Measurements from ENCODE around the gene TRABD2A.

The TRABD2A gene

DNA sequence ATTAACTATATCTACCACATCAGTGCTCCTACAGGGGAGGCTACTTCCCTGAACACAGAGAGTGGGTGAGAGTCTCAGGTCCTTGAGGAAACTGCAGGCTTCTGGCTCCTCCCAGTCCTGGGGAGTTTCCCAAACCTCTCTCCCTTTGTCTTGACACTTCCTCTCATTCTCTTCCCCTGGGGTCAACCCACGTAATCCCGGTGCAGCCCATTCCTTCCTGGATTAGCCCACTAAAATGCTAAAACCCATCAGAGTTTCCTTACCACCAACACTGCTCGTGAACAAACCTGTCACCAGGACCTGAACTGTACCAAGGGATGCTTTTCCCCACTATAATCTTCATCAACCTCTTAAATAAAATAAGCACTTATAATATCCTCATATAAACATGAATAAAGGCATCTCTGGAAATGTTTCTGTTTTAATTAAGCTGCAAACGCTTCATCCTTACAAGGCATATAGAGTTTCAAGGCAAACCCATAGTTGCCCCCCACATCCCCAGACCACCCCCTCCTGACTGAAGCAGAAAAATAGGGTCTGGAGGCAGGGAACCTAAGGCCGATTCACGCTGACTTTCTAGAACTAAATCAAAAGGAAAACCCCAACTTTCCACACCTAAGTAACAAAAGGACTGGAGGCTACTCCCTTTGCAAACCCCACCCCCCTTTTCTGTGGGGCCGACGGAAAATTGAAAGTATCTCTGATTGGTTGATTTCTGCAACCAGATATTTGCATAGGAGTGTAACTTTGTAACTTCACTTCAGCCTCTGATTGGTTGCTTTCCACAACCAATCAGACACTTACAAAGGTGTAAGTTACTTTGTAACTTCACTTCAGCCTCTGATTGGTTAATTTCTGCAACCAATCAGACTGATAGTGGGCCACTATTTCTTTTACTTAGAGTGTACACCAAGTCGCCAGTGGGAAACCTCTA, 43.6 kb upstream of the TRABD2A start:
- Histone ChIP-seq H3K4me1 (ENCODE audit: control insufficient read depth in 1 of 2, insufficient read depth in 2 of 2, low read length in 2 of 2) (peaks cover 4 to 7% of the 10 kb centered on the region in 2 experiments), H4K91ac (ENCODE audit: low read depth, low read length) (no peak overlapping the region), H4K12ac (ENCODE audit: low read depth, low read length) (no peak overlapping the region), H2AK5ac (ENCODE audit: low read length) (no peak overlapping the region), H3K18ac (ENCODE audit: low read length) (no peak overlapping the region), H2BK5ac (ENCODE audit: low read depth, low read length, poor library complexity) (no peak overlapping the region), H3K4me3 (ENCODE audit: low read depth, low read length) (no peak overlapping the region), H3K27me3 (ENCODE audit: insufficient read depth, low read length) (no peaks in the 10 kb centered on the region), H2BK120ac (ENCODE audit: insufficient read depth, low read length, poor library complexity) (no peak overlapping the region), H2BK12ac (ENCODE audit: low read length) (no peak overlapping the region), H3K9me3 (ENCODE audit: insufficient read depth, low read depth, low read length) (no peaks in the 10 kb centered on the region), H3K79me1 (ENCODE audit: low read length) (peaks cover 4% of the 10 kb centered on the region), H3K4ac (ENCODE audit: low read depth, low read length) (no peak overlapping the region), H3K79me2 (ENCODE audit: control insufficient read depth, insufficient read depth, low read length, poor library complexity) (no peaks in the 10 kb centered on the region), H3K27ac (ENCODE audit: low read depth, low read length) (no peak overlapping the region), H4K8ac (ENCODE audit: low read depth, low read length) (no peak overlapping the region), H3K23ac (ENCODE audit: low read length) (no peak overlapping the region), H2AFZ (ENCODE audit: insufficient read depth, low read length, poor library complexity) (no peak overlapping the region), H3K4me2 (ENCODE audit: low read length) (no peak overlapping the region), H3K36me3 (ENCODE audit: control insufficient read depth in 1 of 2, insufficient read depth in 2 of 2, low read length in 2 of 2) (no peaks in the 10 kb centered on the region), H3K9ac (ENCODE audit: low read length) (no peak overlapping the region), H3K14ac (ENCODE audit: low read length) (no peak overlapping the region)
- no peak for DNase-seq
- WGBS (ENCODE audit: extremely low coverage, insufficient coverage, insufficient read length), result no CpG with 5 or more reads among the region's 9 CpGs

DNA sequence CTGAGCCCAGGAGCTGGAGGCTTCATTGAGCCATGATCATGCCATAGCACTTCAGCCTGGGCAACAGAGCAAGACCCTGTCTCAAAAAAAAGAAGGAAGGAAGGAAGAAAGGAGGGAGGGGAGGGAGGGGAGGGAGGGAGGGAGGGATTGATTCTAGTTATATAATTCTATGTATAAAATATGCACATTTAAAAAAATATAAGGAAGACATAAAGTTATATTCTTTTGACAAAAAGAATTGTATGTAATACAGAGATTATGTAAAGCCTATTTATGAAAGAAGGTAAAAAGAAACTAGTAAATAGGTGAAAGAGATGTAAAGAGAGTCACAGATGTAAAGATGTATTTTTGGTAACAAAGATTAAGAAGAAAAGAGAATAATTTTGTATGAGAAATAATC, 42.1 kb upstream of the TRABD2A start:
- H3K9me3 ChIP-seq (ENCODE audit: insufficient read depth, low read depth, low read length), result no peaks in the 10 kb centered on the region
- H3K27ac ChIP-seq (ENCODE audit: low read depth, low read length), result no peak overlapping the region
- H3K27me3 ChIP-seq (ENCODE audit: insufficient read depth, low read length), result no peaks in the 10 kb centered on the region
- peaks cover 5% of the 10 kb centered on the region for H3K79me1 ChIP-seq (ENCODE audit: low read length)
- H3K18ac ChIP-seq (ENCODE audit: low read length), result no peak overlapping the region
- no peak overlapping the region for H4K91ac ChIP-seq (ENCODE audit: low read depth, low read length)
- no peaks in the 10 kb centered on the region for H3K36me3 ChIP-seq (ENCODE audit: control insufficient read depth in 1 of 2, insufficient read depth in 2 of 2, low read length in 2 of 2)
- no peak overlapping the region for H3K23ac ChIP-seq (ENCODE audit: low read length)
- no peak overlapping the region for H2BK120ac ChIP-seq (ENCODE audit: insufficient read depth, low read length, poor library complexity)
- H3K4me2 ChIP-seq (ENCODE audit: low read length), result no peak overlapping the region
- no peak overlapping the region for H2BK5ac ChIP-seq (ENCODE audit: low read depth, low read length, poor library complexity)
- H3K4me1 ChIP-seq (ENCODE audit: control insufficient read depth in 1 of 2, insufficient read depth in 2 of 2, low read length in 2 of 2), result peaks cover 7% of the 10 kb centered on the region in 2 experiments
- no peak overlapping the region for H4K8ac ChIP-seq (ENCODE audit: low read depth, low read length)
- H2BK12ac ChIP-seq (ENCODE audit: low read length), result no peak overlapping the region
- no peak overlapping the region for H2AFZ ChIP-seq (ENCODE audit: insufficient read depth, low read length, poor library complexity)
- no peaks in the 10 kb centered on the region for H3K79me2 ChIP-seq (ENCODE audit: control insufficient read depth, insufficient read depth, low read length, poor library complexity)
- no peak overlapping the region for H3K14ac ChIP-seq (ENCODE audit: low read length)
- H3K4ac ChIP-seq (ENCODE audit: low read depth, low read length), result no peak overlapping the region
- no peak overlapping the region for H2AK5ac ChIP-seq (ENCODE audit: low read length)
- no peak overlapping the region for H3K4me3 ChIP-seq (ENCODE audit: low read depth, low read length)
- no peak overlapping the region for H4K12ac ChIP-seq (ENCODE audit: low read depth, low read length)
- no peak overlapping the region for H3K9ac ChIP-seq (ENCODE audit: low read length)
- no peak for DNase-seq

DNA sequence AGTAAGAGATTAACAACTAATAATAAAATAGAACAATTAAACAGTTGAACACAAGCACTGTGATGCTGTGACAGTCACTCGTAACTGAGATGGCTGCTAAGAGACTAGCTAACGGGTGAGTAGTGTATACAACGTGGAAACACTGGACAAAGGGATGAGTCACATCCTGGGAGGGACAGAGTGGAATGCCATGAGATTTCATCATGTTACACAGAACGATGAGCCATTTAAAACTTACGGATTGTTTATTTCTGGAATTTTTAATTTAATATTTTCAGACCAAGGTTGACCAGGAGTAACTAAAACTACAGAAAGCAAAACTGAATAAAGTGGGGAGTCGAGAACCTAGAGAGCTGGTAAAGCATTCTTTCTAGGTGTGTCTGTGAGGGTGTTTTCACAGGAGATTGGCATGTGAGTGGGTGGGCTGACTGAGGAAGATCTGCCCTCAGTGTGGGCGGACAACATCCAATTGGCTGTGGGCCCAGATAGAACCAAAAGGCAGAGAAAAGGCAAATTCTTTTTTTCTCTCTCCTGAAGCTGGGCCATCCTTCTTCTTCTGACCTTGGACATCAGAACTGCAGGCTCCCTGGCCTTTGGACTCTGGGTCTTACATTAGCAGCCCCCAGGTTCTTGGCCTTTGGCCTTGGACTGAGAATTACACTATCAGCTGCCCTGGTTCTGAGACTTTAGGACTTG, 39.1 kb upstream of the TRABD2A start:
- Histone ChIP-seq H3K9ac (ENCODE audit: low read length) (no peak overlapping the region), H3K4me1 (ENCODE audit: control insufficient read depth in 1 of 2, insufficient read depth in 2 of 2, low read length in 2 of 2) (peaks cover 3 to 4% of the 10 kb centered on the region in 2 experiments), H2AK5ac (ENCODE audit: low read length) (no peak overlapping the region), H3K4ac (ENCODE audit: low read depth, low read length) (no peak overlapping the region), H2BK5ac (ENCODE audit: low read depth, low read length, poor library complexity) (peak overlapping the region; percentile 61), H3K27ac (ENCODE audit: low read depth, low read length) (peak overlapping the region; percentile 32), H3K14ac (ENCODE audit: low read length) (peak overlapping the region; percentile 2), H4K12ac (ENCODE audit: low read depth, low read length) (peak overlapping the region; percentile 51), H3K23ac (ENCODE audit: low read length) (no peak overlapping the region), H3K79me1 (ENCODE audit: low read length) (peaks cover 5% of the 10 kb centered on the region), H4K91ac (ENCODE audit: low read depth, low read length) (peak overlapping the region; percentile 72), H2AFZ (ENCODE audit: insufficient read depth, low read length, poor library complexity) (no peak overlapping the region), H3K9me3 (ENCODE audit: insufficient read depth, low read depth, low read length) (no peaks in the 10 kb centered on the region), H2BK120ac (ENCODE audit: insufficient read depth, low read length, poor library complexity) (peak overlapping the region; percentile 88), H3K27me3 (ENCODE audit: insufficient read depth, low read length) (no peaks in the 10 kb centered on the region), H2BK12ac (ENCODE audit: low read length) (peak overlapping the region; percentile 59), H3K4me2 (ENCODE audit: low read length) (no peak overlapping the region), H3K79me2 (ENCODE audit: control insufficient read depth, insufficient read depth, low read length, poor library complexity) (no peaks in the 10 kb centered on the region), H4K8ac (ENCODE audit: low read depth, low read length) (peak overlapping the region; percentile 83), H3K36me3 (ENCODE audit: control insufficient read depth in 1 of 2, insufficient read depth in 2 of 2, low read length in 2 of 2) (no peaks in the 10 kb centered on the region), H3K4me3 (ENCODE audit: low read depth, low read length) (no peak overlapping the region), H3K18ac (ENCODE audit: low read length) (peak overlapping the region; percentile 25)
- no CpG with 5 or more reads among the region's 7 CpGs for WGBS (ENCODE audit: extremely low coverage, insufficient coverage, insufficient read length)
- DNase-seq, result peak; percentile 70 to 90

DNA sequence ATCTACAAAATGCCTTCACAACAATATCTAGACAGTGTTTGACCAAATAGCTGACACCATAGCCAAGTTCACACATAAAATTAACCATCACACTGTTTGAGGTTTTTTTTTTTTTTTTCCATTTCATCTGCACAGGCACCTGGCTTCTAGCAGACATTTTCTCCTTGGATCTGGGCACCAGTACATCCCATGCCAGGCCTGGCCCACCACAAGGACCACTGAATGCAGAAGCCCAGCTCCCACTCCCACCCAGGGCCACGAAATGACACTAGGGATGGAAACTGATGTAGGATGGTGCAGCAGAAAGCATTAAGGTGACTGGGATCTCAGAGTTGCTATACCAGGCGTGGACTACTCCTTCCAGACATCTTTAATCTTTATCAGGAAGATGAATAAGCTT, 37.5 kb upstream of the TRABD2A start:
- no CpG with 5 or more reads among the region's 2 CpGs for WGBS (ENCODE audit: extremely low coverage, insufficient coverage, insufficient read length)
- no peak overlapping the region for H3K18ac ChIP-seq (ENCODE audit: low read length)
- no peak overlapping the region for H3K23ac ChIP-seq (ENCODE audit: low read length)
- peak overlapping the region; percentile 19 for H4K8ac ChIP-seq (ENCODE audit: low read depth, low read length)
- H4K91ac ChIP-seq (ENCODE audit: low read depth, low read length), result peak overlapping the region; percentile 62
- no peak overlapping the region for H2BK5ac ChIP-seq (ENCODE audit: low read depth, low read length, poor library complexity)
- peak overlapping the region; percentile 91 for H2BK12ac ChIP-seq (ENCODE audit: low read length)
- H3K4me2 ChIP-seq (ENCODE audit: low read length), result no peak overlapping the region
- H3K27me3 ChIP-seq (ENCODE audit: insufficient read depth, low read length), result no peaks in the 10 kb centered on the region
- no peak overlapping the region for H3K9ac ChIP-seq (ENCODE audit: low read length)
- no peak for DNase-seq
- H3K27ac ChIP-seq (ENCODE audit: low read depth, low read length), result no peak overlapping the region
- peak overlapping the region; percentile 74 for H2AK5ac ChIP-seq (ENCODE audit: low read length)
- peak overlapping the region; percentile 71 for H2AFZ ChIP-seq (ENCODE audit: insufficient read depth, low read length, poor library complexity)
- peaks cover 5% of the 10 kb centered on the region for H3K79me1 ChIP-seq (ENCODE audit: low read length)
- H3K4ac ChIP-seq (ENCODE audit: low read depth, low read length), result no peak overlapping the region
- no peak overlapping the region for H3K4me3 ChIP-seq (ENCODE audit: low read depth, low read length)
- no peaks in the 10 kb centered on the region for H3K79me2 ChIP-seq (ENCODE audit: control insufficient read depth, insufficient read depth, low read length, poor library complexity)
- peak overlapping the region; percentile 44 for H3K14ac ChIP-seq (ENCODE audit: low read length)
- no peaks in the 10 kb centered on the region for H3K9me3 ChIP-seq (ENCODE audit: insufficient read depth, low read depth, low read length)
- no peaks in the 10 kb centered on the region for H3K36me3 ChIP-seq (ENCODE audit: control insufficient read depth in 1 of 2, insufficient read depth in 2 of 2, low read length in 2 of 2)
- H4K12ac ChIP-seq (ENCODE audit: low read depth, low read length), result no peak overlapping the region
- peaks cover 3 to 4% of the 10 kb centered on the region in 2 experiments for H3K4me1 ChIP-seq (ENCODE audit: control insufficient read depth in 1 of 2, insufficient read depth in 2 of 2, low read length in 2 of 2)
- H2BK120ac ChIP-seq (ENCODE audit: insufficient read depth, low read length, poor library complexity), result peak overlapping the region; percentile 43

Measured in trophoblast cell (in vitro differentiated cells and primary cell).